EL (cell line): ENCODE results near the gene SRL.
"Not testable (repeated sequence)": the region's sequence is repeated elsewhere in the genome, so short reads cannot be mapped to it uniquely, and the experiment has no call there.

Experiments used
- DNase-seq: peaks from one replicate; pipeline ENCODE4 v3.0.0-alpha.2; 2016

Gene SRL

DNA sequence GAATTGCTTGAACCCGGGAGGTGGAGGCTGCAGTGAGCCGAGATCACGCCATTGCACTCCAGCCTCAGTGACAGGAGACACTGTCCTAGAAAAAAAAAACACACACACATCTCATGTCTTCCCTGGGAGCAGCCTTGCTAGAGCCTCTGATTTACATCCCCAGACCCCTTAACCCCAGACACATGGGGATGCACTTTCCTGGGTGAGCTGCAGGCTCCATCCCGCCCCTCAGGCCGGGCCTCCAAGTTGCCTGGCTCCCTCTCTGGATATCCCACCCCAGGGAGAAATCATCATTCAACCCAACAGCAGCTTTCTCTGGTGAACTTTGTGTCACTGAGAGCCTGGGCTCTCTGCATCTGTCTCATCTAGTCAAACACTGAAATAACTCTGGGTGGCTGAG lies 21.5 kb downstream of the SRL start:
- no peak for DNase-seq

DNA sequence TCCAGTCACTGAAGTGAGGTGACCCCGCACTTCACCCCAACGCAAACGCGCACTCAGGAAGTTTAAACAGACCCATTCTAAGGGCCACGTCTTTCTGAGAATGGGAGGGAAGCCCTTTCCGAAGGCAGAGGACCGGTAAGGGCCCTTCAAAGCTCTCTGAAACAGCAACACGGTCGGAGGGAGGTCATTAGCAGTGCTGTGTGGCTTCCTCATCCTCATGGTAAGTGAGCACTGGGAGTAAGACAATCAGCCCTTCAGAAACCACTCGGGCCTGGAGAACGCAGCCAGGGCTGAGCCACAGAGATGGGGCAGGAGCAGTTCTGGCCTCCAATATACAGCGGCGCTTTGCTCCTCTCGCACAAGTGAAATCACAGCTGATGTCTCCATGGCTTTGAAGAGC lies 23.7 kb downstream of the SRL start:
- no peak for DNase-seq

GRCh38 chr16:4217204-4218131 lies 24.4 kb downstream of the SRL start:
- no peak for DNase-seq

GRCh38 chr16:4216596-4216995 lies 25.3 kb downstream of the SRL start:
- no peak for DNase-seq

GRCh38 chr16:4215106-4215505 lies 26.8 kb downstream of the SRL start:
- DNase-seq = no peak

DNA sequence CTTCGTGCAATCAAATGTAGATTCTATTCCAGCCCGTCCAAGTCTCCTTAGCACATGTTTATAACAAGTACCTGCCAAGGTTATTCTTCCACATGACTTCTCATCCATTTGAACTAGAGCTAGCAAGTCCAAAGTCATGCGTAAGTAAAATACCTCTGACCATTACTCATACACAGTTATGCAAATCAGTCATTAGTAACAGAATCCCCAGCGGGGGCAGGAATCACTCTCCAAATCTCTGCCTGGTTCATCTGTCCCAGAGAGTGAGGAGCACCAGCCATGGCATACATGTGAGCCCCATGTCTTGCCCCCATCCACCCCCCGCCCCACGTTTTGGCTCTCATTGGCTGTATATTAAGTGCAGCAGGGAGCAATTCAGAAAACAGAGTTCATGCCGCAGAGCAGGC lies 27.7 kb downstream of the SRL start:
- peak; percentile 91 for DNase-seq

- peak; percentile 24 for DNase-seq
These were observed 28.1 kb downstream of the SRL start for GRCh38 chr16:4213737-4214136.

DNA sequence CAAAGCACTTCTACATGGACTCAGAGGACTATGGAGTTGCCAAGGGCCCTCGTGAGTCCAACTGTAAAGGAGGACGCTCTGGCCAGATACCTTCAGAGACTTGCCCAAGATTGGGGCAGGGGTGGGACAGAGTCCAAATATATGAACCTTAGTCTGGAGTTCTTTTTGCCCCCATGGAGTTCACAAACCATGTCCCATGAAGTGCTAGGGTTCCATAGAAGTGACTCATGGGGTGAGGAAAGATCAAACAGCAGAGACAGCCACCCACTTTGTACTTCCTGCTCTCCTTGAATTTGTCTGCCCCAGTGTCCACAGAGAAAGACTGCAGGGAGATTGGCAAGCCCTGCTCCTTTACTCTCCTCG lies 29.0 kb downstream of the SRL start:
- peak; percentile 83 for DNase-seq

DNA sequence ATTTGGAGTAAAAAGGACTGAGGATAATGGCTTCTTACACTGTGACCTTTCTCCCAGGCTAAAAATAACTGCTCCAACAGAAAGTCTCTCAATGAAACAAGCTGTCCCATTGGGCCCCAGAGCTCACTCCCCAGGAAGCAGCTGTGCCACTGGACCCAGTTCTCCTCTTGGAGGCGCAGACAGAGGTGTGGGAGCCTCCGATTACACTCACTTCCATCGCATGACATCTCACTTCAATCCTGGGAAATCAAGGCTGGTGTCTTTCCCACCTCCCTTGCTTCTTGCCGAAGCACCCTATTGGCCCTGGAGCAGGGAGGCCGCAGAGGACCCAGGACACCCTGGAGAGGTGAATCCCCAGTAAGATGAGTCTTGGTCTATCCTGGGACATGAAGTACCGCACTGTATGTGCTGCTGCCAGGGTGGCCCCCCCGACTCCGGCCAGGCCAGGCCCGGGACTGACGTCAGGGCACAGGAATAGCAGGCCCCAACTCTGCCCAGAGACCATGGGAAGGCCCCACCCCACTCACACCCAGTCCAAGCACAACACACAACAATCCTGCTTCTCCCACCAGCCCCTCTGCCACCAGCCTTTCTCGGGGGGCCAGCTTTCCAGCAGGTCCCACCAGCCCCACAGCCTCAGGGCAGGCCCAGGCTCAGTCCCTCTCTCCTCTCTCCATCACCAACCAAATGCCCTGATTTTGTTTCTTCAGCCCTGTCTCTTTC lies 29.5 kb downstream of the SRL start:
- no peak for DNase-seq

GRCh38 chr16:4211445-4212210 lies 30.3 kb downstream of the SRL start:
- DNase-seq = not testable (repeated sequence)

DNA sequence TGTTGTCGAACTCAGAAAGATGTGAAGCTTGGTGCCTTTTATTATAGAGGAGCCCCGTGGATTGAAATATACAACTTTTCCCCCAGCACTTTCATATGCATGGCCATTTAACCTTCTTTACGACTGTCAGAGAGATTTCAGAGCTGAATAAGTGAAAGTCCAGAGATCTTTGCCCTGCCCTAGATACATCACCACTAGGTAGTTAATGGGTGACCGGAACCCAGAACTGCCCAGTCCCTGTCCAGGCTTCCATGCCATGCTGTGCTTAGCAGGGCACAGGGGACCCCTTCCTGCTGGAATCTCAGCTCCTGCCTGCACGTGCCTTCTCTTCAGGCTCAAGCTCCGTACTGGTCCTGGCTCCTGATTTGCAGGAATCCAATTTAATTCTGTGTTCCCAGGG lies 32.2 kb downstream of the SRL start:
- DNase-seq = no peak

GRCh38 chr16:4208341-4208751 lies 33.5 kb downstream of the SRL start:
- DNase-seq = no peak

DNA sequence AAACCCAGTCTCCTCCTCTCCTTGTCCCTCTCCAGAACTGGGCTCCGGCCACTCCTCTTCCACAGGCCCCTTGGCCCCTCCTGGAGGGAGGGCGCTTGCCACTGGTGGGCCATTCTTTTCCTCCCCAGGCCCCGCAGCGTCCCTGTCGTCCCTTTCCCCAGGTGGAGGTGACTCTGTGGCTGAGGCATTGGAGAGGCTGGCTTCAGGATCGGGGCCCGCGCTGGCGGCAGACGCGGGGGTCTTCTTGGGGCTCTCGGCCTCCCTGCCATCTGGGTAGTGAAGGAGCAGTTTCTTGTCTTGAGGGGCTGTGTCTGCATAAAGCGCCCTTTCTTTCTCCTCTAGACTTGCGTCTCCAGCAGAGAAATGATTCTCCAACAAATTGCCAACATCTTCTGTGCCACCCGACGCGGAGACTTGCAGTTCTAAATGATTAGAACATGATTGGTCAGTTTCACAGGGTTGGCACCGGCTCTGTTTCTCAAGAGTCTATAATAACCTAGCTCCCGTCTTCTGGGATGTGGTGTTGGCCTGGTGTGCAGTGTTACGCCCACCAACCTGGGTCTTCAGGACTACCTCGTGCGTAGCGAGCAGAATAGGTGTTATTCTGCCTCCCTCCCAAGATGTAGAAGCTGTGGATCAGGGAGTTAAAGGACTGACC lies 34.1 kb downstream of the SRL start:
- DNase-seq = no peak

DNA sequence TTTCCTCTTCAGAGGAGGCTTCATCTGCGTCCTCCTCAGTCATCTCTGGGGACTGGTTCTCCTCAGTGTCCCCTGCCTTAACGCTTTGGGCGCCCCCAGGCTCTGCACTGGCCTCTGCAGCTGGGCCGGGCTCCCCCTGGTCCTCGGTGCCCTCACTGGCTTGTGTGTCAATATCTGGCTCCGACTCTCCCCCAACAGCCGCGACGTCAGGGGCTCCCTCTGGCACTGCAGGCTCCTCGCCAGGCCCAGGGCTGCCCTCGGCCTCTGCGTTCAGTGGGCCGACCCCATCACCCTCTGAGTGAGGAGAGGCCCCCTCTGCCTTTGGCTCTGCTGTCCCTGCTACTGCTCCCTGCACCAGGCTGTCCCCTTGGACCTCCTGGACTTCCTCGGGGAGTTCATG lies 34.7 kb downstream of the SRL start:
- DNase-seq = no peak

DNA sequence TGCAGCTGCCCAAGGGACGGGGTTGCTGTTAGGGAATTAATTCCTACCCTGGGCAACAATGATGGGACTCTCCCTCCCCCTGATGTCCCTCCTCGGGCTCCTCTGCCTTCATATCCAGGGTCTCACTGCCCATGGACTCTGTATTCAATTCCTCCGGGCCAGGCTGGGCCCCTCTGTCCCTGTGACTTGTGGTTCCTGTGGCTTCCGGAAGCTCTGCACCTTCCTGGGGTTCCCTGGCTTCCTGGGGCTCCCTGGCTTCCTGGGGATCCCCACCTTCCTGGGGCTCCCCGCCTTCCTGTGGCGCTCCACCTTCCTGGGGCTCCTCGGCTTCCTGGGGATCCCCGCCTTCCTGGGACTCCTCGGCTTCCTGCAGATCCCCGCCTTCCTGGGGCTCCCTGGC lies 35.2 kb downstream of the SRL start:
- no peak for DNase-seq

GRCh38 chr16:4205971-4206370 lies 35.9 kb downstream of the SRL start:
- no peak for DNase-seq

DNA sequence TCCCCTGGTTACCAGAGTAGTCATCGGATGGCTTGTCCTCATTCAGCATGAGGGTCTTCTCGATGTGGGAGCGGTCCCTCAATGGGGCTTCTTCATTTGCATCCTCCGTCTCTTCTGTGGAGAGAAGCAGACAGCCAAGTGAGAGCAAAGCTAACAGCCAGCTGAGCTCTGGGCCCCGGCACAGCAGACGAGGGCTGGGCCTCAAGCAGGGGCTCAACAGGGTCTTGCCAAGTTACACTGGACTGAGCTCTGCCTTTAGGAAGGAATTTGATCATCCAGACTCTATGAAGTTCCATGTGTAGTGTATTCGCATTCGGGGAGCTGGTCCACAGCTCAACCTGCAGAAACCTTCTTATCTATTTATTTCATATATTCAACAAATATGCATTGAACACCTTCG lies 37.4 kb downstream of the SRL start:
- DNase-seq = no peak

DNA sequence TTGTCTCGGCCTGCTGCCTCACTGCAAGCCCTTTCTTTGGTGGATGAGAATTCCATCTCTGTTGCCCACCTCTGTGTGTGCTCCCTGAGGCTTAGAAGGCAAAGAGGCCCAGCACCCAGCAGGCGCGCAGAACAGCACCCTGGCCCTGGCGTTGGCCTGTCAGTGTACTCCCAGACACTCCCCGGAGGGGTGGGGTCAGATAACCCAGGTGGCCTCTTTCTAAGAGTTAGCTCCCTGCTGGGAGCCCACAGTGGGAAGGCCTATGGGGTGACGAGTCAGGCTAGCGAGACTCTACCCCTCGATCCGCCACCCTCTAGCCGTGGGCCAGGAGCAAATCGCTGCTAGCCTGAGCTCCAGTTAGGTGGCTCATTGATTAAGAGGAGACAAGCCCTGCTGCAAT lies 38.1 kb downstream of the SRL start:
- no peak for DNase-seq

GRCh38 chr16:4202615-4203345 lies 39.1 kb downstream of the SRL start:
- DNase-seq = no peak

DNA sequence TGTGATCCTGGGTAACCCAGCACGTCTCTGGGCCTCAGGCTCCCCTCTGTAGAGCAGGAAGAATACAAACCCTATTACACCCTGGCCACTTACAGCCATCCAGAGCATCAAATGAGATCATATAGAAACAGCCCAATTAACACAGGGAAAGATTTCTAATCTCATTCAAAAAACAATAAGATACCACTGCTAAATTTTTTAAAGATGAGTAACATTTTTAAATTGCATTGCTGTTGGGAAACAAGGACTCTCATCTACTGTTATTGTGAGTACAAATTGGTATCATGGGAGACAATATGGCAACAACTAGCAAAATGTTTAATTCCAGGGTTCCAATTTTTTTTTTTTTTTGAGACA lies 41.1 kb downstream of the SRL start:
- peak; percentile 56 for DNase-seq

- DNase-seq = peak; percentile 69
These were observed 41.7 kb downstream of the SRL start for GRCh38 chr16:4200000-4200780.

- DNase-seq = no peak
These were observed 43.1 kb downstream of the SRL start for GRCh38 chr16:4198816-4199215.
